Stimulated activated naive CD8-positive, alpha-beta T cell treated with anti-CD3 and anti-CD28 coated beads, Interleukin-15, amount 100 ng/mL, for 72 hours (primary cell): ENCODE data around the gene INO80B.
"Not testable (repeated sequence)": the region's sequence is repeated elsewhere in the genome, so short reads cannot be mapped to it uniquely, and the experiment has no call there.

Source experiments
- ATAC-seq: fragments of 150-1000 bp; cut with Tn5 transposase; 2 replicates; pipeline ENCODE4 v1.10.0; 2021; ENCODE audit warnings: mild to moderate bottlenecking, moderate library complexity
- DNase-seq, 2 donors: peaks; one replicate each; pipeline ENCODE4 v3.0.0; 2021 to 2022
- H3K27ac Mint-ChIP-seq, 2 donors: one replicate each; pipeline ENCODE4 v1.8.0; 2022; ENCODE audit warnings: mild to moderate bottlenecking in 2 of 2, mixed read lengths in 2 of 2, moderate library complexity in 2 of 2
- H3K27me3 Mint-ChIP-seq: one replicate; pipeline ENCODE4 v1.8.0; 2022; ENCODE audit warnings: mixed read lengths
- H3K4me1 Mint-ChIP-seq: one replicate; pipeline ENCODE4 v1.8.0; 2022; ENCODE audit warnings: mild to moderate bottlenecking, mixed read lengths
- H3K4me3 Mint-ChIP-seq, 2 donors: one replicate each; pipeline ENCODE4 v1.8.0; 2022; ENCODE audit warnings: mild to moderate bottlenecking in 2 of 2, mixed read lengths in 2 of 2, moderate library complexity in 1 of 2
- H3K9me3 Mint-ChIP-seq, 2 donors: one replicate each; pipeline ENCODE4 v1.8.0; 2022; ENCODE audit warnings: mixed read lengths in 2 of 2

Gene INO80B

DNA sequence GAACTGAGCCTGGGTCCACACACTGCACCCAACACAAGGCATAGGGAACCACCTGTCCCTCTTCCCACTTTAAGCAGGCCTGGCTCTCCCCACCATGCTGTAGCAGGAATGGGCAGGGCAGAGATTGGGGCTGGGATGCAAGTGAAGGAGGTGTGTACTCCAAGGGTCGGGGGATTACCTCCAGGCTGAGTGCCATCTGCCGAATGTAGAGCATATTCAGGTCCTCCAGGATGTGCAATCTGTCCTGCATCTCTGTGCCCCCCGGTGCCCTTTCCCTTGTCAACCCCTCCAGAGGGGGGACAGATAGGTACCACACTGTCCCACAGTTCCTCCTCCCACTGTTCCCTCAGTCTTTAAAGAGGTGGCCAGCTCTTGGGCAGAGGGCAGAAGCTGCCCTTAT lies 15.5 kb upstream of the INO80B start:
- H3K4me1 Mint-ChIP-seq: peaks cover 26% of the 10 kb centered on the region
- no peak for ATAC-seq
- H3K9me3 Mint-ChIP-seq: no peaks in the 10 kb centered on the region
- peaks cover 59% of the 10 kb centered on the region for H3K27me3 Mint-ChIP-seq
- H3K4me3 Mint-ChIP-seq: peak overlapping the region; percentile 80 to 83
- H3K27ac Mint-ChIP-seq: no peak overlapping the region
- DNase-seq: no peak

DNA sequence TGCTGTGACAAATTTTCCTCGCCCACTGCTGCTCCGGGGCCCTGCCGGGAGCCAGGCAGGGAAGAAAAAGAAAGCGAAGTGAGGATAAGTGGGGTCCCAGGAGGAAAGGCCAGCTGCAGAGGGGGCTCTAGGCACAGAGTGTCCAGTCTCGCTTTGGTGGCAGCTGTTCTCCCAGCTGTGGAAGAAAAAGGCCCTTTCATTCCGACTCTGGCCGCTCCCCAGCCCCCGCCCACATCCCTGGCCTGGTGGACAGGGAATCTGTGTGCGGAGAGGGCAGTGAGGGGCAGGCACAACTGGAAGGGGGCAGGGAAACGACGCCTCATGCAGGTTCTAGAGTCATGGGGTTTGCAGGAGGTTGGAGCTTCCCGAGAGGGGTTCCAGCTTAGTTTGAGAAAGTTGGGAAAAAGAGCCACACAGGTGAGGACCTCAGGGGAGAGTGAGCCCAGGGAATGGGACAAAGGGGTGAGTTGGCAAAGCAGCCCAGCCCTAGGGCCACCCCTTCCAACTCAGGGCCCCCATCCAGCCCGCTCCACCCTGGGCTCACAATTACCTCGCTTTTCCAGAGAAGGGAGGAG lies 15.0 kb upstream of the INO80B start:
- ATAC-seq (no peak), DNase-seq (no peak)
- Mint-ChIP-seq H3K27me3 (peaks cover 64% of the 10 kb centered on the region), H3K4me3 (peak overlapping the region; percentile 80 to 83), H3K4me1 (peaks cover 31% of the 10 kb centered on the region), H3K9me3 (no peaks in the 10 kb centered on the region), H3K27ac (no peak overlapping the region)

DNA sequence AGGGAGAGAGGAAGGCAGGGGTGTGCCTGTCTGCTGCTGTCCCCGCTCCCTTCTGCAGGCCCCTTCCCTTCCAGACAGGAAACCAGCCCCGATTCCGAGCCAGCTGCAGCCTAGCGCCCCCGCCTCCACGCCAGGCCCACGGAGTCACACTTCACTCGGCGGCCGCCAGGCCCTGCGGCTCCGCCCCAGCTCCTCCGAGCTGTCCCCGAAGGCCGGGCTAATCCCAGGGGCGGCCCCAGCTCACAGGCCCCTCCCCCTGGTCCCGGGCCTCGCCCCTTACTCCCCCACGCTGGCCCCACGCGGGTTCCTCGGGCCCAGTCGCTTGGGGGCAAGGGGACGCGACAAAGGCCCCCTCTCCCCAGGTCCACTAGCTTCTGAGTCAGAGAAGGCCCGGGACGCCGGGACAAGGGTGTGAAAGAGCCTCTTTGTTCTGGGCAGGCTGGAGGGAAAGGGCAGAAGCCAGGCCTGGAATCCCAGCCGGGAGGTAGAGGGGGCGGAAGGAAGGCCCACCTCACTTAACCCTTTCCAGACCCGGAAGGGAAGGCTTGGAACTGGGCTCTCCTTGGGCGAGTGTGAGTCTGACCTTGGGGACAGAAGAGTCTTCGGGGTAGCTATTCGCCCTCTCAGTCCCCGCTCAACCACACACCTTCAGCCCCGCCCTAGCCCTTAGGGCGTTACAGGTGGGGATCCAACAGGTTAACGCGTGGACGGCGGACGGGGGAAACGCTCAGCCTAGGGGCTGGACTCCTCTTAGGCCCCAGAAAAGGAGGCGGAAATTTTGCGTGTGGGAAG lies 14.3 kb upstream of the INO80B start:
- Mint-ChIP-seq H3K4me3 (peak overlapping the region; percentile 80 to 83), H3K9me3 (no peaks in the 10 kb centered on the region), H3K27me3 (peaks cover 68% of the 10 kb centered on the region), H3K27ac (peak overlapping the region in 1 of 2 donors; percentile 81), H3K4me1 (peaks cover 31% of the 10 kb centered on the region)
- ATAC-seq (peak; percentile 90), DNase-seq (peak; percentile 53 to 71)

DNA sequence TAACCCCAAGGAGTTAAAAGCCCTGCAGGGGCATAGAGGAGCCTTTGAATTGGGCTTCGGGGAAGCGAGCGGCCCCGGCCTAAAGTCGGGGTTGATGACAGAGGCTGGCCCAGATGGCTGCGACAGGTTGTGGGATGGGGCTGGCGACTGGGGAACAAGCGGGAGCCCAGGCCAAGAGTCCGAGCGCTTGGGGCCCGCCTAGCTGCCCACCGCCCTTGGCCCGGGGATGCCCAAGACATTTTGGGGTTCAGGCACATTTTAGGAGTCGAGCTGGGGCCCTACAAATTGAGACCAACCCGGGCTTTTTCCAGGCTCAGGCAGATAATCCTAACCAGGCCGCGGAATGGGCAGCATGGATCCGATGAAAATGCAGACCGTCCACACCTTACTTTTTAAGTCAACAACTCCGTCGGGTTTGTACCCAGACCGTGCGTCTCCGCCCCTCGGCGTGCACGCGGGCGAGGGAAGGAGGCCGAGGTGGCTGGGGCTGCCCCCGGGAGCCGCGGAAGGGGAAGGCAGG lies 13.7 kb upstream of the INO80B start:
- H3K9me3 Mint-ChIP-seq: no peaks in the 10 kb centered on the region
- DNase-seq (no peak), ATAC-seq (peak; percentile 73)
- peak overlapping the region in 1 of 2 donors; percentile 81 for H3K27ac Mint-ChIP-seq
- H3K4me3 Mint-ChIP-seq: peak overlapping the region; percentile 80 to 83
- H3K27me3 Mint-ChIP-seq: peaks cover 68% of the 10 kb centered on the region
- peaks cover 31% of the 10 kb centered on the region for H3K4me1 Mint-ChIP-seq

DNA sequence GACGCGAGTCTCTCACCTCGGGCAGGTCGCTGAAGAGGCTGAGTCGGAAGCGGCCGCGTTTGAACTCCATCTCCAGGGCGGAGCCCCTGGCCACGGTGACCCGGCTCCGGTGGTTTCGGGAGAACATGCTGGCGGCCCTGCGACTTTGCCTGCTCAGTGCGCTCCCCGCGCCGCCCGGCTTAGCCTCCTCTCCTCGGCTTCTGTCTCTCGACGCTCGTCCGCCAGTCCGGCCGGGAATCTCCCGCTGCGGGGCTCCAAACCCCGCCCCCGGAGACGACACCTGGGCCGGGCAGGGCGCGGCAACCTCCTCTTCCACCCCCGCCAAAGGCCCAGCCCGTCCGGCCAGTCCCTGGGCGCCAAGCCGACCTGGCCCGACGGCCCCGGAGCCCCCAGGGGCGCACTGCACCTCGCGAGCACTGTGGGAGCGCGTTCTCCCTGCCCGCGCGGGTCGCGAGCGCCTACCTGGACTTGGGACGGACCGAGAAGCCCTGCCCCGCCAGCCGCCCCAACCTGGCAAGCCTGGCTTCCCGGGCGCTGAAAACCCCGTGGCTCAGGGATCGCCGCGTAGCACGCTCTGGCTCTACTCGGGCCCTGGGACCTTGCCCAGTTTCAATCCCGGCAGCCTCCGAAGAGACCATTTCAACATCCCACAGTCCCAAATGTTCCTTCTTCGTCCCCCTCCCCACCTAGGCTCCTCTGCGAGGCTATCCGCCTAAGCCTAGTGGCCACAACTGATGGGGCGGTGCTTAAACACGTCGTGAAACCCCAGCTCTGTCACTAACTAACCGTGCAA lies 13.0 kb upstream of the INO80B start, which contains the start of gene RTKN:
TSS of gene RTKN (minus strand) at position 248 of the 793 bp plus-strand sequence. CDS start at position 127, 121 bp downstream.
- Mint-ChIP-seq H3K9me3 (no peaks in the 10 kb centered on the region), H3K4me1 (peaks cover 31% of the 10 kb centered on the region), H3K27me3 (peaks cover 68% of the 10 kb centered on the region), H3K27ac (peak within 1 kb of the TSS; percentile 30 to 81), H3K4me3 (peak within 1 kb of the TSS; percentile 80 to 83)
- DNase-seq (peak; percentile 45 to 53), ATAC-seq (peak; percentile 47)

DNA sequence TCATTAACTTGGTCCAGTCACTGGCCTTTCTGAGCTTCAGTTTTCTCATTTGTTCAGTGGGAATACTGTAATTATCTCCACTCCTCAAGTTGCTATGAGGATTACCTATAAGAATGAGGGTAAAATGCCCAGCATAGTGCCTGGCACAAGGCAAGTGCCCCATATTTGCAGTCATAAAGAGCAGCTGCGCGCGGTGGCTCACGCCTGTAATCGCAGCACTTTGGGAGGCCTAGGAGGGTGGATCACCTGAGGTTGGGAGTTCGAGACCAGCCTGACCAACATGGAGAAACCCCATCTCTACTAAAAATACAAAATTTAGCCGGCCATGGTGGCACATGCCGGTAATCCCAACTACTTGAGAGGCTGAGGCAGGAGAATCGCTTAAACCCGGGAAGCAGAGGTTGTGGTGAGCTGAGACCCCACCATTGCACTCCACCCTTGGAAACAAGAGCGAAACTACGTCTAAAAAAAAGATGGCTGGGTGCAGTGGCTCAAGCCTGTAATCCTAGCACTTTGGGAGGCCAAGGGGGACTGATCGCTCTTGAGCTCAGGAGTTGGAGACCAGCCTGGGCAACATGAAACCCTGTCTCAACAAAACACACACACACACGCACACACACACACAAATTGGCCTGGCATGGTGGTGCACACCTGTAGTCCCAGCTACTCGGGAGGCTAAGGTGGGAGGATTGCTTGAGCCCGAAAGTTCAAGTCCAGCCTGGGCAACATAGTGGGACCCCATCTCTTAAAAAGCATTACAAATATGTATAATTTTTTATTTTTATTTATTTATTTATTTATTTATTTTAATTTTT lies 12.2 kb upstream of the INO80B start:
- H3K27ac Mint-ChIP-seq, ATAC-seq, DNase-seq, H3K9me3 Mint-ChIP-seq: not testable (repeated sequence)
- Mint-ChIP-seq H3K4me3 (peak overlapping the region; percentile 78 to 83), H3K27me3 (peaks cover 68% of the 10 kb centered on the region), H3K4me1 (peaks cover 31% of the 10 kb centered on the region)

DNA sequence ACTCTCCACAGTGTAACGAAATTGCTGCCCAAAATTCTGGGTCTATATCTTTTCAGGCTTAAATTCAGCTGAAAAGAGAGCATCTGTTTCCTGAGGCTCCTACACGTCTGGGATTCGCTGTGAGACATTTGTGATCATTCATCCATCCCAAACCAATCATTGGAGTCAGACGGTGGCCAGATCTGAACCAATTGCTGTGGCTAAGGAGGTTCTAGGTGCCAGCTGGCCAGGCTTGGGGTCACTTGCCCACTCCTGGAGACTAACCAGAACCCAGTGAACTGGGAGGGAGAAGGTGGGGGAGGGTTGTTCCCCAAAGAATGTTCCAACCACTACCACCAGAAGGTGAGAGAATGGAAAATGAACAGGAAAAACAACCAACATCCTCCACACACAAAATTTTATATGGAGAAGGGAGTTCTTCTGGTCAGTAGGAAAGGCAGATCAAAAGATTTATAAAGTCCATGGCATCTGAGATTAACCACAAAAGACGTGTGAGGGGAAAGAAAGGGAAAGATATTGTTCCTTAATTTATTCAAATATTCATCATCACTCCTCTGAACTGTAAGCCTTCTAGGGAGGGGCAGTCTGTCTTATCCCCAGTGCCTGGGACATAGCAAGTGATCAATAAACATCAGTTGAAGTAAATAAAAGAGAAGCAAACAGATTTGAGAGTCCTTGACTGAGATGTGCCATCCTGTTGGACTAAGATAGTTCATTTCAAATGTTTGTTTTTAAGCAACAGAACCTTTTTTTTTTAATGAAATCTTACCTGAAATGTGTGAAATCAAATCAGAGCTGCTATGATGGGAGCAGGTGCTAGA lies 10.2 kb upstream of the INO80B start:
- Mint-ChIP-seq H3K27ac (peak overlapping the region in 1 of 2 donors; percentile 69), H3K4me3 (no peak overlapping the region), H3K9me3 (no peaks in the 10 kb centered on the region), H3K27me3 (peaks cover 48% of the 10 kb centered on the region), H3K4me1 (peaks cover 29% of the 10 kb centered on the region)
- ATAC-seq (no peak), DNase-seq (no peak)

DNA sequence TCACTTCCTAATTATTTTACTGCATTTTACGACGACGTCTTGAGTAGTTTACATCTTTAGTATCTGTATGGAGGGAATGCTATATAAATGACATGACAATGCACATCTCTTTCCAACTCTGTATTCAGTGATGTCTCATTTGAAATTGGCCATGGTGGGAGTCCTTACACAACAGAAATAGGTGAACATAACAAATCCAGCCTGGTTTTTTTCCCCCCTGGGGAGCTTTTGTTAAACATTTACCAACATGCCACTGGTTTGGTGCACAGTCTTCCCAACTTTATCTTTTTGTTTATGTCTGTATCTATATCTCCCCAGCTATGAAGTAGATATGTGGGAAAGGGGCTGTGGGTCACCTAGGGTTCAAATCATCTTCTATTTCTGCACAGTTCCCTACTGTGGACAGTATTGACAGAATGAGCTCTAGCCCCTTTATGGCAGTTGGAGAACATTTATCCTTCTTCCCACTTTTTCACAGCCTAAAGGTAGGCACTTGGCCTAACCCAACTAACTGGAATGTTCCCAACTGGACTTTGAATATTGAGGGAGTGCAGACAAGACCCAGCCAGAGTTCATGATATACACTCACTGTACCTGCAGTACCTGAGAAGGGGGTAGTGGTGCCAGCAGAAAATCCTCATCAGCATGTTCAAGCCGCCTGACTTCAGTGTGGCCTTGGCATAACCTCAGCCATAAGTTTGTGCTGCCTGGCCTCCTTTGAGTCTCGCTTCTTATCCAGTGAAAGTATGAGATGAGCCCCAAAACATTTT lies 7.5 kb upstream of the INO80B start:
- Mint-ChIP-seq H3K27me3 (peaks cover 21% of the 10 kb centered on the region), H3K4me1 (peaks cover 9% of the 10 kb centered on the region), H3K4me3 (no peak overlapping the region)

DNA sequence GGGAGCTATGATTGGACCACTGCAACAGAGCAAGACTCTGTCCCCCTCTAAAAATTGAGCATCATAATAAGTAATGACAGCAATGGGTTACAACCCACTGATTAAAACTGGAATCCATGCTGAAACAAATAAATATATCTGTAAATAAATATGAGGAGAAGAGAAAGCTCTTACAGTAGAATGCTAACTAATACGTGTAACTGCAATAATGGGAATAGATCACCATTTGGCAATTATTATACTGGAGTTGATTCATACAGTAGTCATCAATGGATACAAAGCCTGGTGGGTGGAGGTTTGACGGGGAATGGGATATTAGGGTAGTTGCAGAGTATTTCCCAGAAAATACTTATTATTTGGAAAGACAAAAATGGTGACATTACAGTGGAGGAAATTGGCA lies 6.1 kb upstream of the INO80B start:
- Mint-ChIP-seq H3K27ac (no peak overlapping the region), H3K27me3 (peaks cover 15% of the 10 kb centered on the region), H3K9me3 (no peaks in the 10 kb centered on the region), H3K4me3 (no peak overlapping the region), H3K4me1 (peaks cover 15% of the 10 kb centered on the region)
- ATAC-seq (no peak), DNase-seq (no peak)

More for the DNA sequence above, 7.5 kb upstream of the INO80B start:
- ATAC-seq (no peak), DNase-seq (no peak)
- no peak overlapping the region for H3K27ac Mint-ChIP-seq
- H3K9me3 Mint-ChIP-seq: no peaks in the 10 kb centered on the region

DNA sequence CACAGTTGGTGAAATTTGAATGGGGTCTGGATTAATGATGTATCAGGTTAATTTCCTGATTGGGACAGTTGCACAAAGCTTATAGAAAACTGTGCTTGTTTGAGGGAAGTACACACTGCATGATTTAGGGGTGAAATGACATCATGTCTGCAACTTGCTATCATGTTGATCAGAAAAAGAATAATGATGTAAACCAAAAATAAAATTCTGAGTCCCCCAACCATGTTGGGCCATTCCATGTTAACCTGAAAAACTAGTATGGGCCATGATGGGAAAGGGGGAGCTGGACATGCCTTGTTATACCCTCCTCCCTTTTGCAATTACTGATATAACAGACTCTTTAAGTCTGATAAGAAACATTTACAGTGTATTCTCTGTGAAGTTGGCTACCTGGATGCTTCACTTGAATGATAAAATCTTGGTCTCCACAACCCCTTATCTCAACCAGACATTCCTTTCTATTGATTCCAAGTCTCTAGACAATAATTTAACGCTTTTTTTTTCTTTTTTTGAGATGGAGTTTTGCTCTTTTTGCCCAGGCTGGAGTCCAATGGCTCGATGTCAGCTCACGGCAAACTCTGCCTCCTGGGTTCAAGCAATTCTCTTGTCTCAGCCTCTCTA lies 4.2 kb upstream of the INO80B start:
- Mint-ChIP-seq H3K4me3 (no peak overlapping the region), H3K27me3 (no peaks in the 10 kb centered on the region), H3K4me1 (peaks cover 25% of the 10 kb centered on the region), H3K9me3 (no peaks in the 10 kb centered on the region), H3K27ac (no peak overlapping the region)
- ATAC-seq (no peak), DNase-seq (no peak)

DNA sequence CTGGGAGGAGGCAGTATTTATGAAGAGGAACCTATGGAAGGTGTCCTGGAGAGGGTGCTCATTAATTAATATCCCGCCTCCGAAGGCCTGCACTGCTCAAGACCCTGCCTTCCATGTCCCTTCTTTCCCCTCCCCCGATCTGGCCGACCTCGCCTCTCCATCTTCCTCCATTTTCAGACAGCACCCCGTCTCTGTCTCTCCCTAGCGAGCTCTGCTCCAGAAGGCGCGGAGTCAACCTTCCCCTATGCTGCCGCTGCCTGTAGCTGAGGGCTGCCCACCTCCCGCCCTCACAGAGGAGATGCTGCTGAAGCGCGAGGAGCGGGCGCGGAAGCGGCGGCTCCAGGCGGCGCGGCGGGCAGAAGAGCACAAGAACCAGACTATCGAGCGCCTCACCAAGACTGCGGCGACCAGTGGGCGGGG lies 2.3 kb downstream of the INO80B start:
- H3K27me3 Mint-ChIP-seq: no peaks in the 10 kb centered on the region
- DNase-seq (no peak), ATAC-seq (no peak)
- H3K27ac Mint-ChIP-seq: peak overlapping the region; percentile 96 to 99
- no peaks in the 10 kb centered on the region for H3K9me3 Mint-ChIP-seq
- H3K4me1 Mint-ChIP-seq: peaks cover 67% of the 10 kb centered on the region
- H3K4me3 Mint-ChIP-seq: peak overlapping the region; percentile 89 to 99

DNA sequence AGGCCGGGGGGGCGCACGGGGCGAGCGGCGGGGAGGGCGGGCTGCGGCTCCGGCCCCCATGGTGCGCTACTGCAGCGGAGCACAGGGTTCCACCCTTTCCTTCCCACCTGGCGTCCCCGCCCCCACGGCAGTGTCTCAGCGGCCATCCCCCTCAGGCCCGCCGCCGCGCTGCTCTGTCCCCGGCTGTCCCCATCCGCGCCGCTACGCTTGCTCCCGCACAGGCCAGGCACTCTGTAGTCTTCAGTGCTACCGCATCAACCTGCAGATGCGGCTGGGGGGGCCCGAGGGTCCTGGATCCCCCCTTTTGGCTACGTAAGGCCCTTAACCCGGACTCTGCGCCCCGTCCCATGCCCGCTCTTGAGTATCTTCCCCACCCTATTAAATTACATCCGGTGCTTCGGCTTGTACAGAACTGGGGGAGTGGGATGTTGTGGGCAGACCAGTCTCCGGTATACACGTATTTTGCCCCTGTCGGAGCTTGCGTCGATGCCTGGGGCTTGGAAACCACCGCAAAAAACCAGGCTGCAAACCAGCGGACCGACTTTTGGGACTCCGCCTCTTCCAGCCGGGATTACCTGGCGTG lies 2.8 kb downstream of the INO80B start:
- Mint-ChIP-seq H3K27ac (peak overlapping the region; percentile 99), H3K4me1 (peaks cover 63% of the 10 kb centered on the region), H3K27me3 (no peaks in the 10 kb centered on the region), H3K4me3 (peak overlapping the region; percentile 89 to 99), H3K9me3 (no peaks in the 10 kb centered on the region)
- DNase-seq (peak; percentile 90 to 91), ATAC-seq (peak; percentile 76)
